Hepatocyte (in vitro differentiated cells): ENCODE measurements around the gene MYL6.

Experiments used
- EZH2 ChIP-seq: fragments of 200-600 bp; sonication (generic); IDR thresholded peaks from 2 replicates; pipeline ENCODE4 v1.6.1; 2016; ENCODE audit warnings: antibody characterized with exemption, mild to moderate bottlenecking, borderline replicate concordance
- EZH2phosphoT487 ChIP-seq: fragments of 200-600 bp; sonication (generic); IDR thresholded peaks from one replicate; pipeline ENCODE4 v1.6.1; 2018; ENCODE audit warnings: antibody characterized with exemption, mild to moderate bottlenecking, low read depth, moderate library complexity; ENCODE audit not compliant: unreplicated experiment, severe bottlenecking
- TF ChIP-seq, protein P1 (sequence below): fragments of 200-600 bp; sonication (generic); IDR thresholded peaks from 2 replicates; pipeline ENCODE4 v1.5.1; 2016; ENCODE audit warnings: antibody characterized with exemption, mild to moderate bottlenecking; ENCODE audit not compliant: poor library complexity

DNA sequence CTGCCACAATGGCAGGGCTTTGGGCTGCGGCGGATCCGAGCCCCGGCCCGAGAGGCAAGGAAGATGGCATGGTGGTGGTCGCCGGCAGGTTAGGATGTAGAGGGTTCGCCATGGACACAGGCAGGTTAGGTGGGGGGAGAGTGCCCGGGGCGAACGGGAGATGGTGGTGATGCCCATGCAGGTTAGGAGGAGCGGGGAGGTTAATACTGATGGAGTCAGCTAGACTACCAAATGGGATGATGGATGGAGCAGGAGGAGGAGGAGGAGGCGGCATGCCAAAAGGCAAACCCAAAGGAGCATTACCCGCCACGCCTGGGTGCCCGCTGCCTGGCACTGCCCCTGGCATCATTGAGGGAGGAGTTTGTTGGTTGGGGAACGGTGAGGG lies 6.2 kb downstream of the MYL6 start:
- TF ChIP-seq, protein P1, sequence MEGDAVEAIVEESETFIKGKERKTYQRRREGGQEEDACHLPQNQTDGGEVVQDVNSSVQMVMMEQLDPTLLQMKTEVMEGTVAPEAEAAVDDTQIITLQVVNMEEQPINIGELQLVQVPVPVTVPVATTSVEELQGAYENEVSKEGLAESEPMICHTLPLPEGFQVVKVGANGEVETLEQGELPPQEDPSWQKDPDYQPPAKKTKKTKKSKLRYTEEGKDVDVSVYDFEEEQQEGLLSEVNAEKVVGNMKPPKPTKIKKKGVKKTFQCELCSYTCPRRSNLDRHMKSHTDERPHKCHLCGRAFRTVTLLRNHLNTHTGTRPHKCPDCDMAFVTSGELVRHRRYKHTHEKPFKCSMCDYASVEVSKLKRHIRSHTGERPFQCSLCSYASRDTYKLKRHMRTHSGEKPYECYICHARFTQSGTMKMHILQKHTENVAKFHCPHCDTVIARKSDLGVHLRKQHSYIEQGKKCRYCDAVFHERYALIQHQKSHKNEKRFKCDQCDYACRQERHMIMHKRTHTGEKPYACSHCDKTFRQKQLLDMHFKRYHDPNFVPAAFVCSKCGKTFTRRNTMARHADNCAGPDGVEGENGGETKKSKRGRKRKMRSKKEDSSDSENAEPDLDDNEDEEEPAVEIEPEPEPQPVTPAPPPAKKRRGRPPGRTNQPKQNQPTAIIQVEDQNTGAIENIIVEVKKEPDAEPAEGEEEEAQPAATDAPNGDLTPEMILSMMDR, result no peak
- no peak for TF ChIP-seq EZH2
- no peak for TF ChIP-seq EZH2phosphoT487
